Measurements from ENCODE around the gene XPNPEP1. TPM values are rescaled to one million over a fixed set of nuclear protein-coding genes. Genes with fewer than 3 reads are reported as not detected.

XPNPEP1 gene
- total RNA-seq, 2 donors from 2014 or later = 53.0 to 75.2 TPM

GRCh38 chr10:109851616-109852474, 71.5 kb downstream of the XPNPEP1 start:
- peaks cover 14% of the 10 kb centered on the region for H3K4me1 Mint-ChIP-seq (ENCODE audit: low read depth)
- DNase-seq = no peak
- H3K27ac Mint-ChIP-seq = peak overlapping the region; percentile 47
- peak overlapping the region in 1 of 2 donors; percentile 14 for H3K4me3 Mint-ChIP-seq
- H3K36me3 Mint-ChIP-seq (ENCODE audit: insufficient read depth in 2 of 2) = no peaks in the 10 kb centered on the region
- H3K9me3 Mint-ChIP-seq = no peaks in the 10 kb centered on the region
- H3K27me3 Mint-ChIP-seq (ENCODE audit: low read depth) = peaks cover 15% of the 10 kb centered on the region
- ATAC-seq (replicated peaks in 1 of 2) = peak in 1 of 2 donors; percentile 16

DNA sequence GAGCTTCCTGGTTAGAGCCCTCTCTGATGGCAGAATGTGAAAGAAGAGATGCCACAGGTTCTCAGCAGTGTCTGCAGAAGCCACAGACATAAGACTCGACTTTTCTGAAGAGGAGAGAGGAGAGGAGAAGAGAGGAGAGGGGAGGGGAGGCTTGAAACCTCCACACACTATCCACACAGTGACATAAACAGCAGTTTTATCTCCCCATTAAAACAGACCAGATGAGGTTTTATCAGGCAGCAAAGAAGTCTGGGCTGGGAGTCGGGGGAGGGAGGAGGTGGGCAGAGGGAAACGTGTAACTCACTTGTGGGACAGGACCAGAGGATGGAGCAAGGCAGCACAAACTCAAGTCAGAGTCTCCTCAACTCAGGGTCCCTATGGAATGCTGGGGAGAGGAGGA, 76.5 kb downstream of the XPNPEP1 start:
- peaks cover 27% of the 10 kb centered on the region for H3K27me3 Mint-ChIP-seq (ENCODE audit: low read depth)
- H3K4me1 Mint-ChIP-seq (ENCODE audit: low read depth) = peaks cover 4% of the 10 kb centered on the region
- H3K9me3 Mint-ChIP-seq = no peaks in the 10 kb centered on the region
- no peak overlapping the region for H3K27ac Mint-ChIP-seq
- no peak for DNase-seq
- no peak overlapping the region for H3K4me3 Mint-ChIP-seq
- no peaks in the 10 kb centered on the region for H3K36me3 Mint-ChIP-seq (ENCODE audit: insufficient read depth in 2 of 2)
- ATAC-seq (replicated peaks in 1 of 2) = no peak

DNA sequence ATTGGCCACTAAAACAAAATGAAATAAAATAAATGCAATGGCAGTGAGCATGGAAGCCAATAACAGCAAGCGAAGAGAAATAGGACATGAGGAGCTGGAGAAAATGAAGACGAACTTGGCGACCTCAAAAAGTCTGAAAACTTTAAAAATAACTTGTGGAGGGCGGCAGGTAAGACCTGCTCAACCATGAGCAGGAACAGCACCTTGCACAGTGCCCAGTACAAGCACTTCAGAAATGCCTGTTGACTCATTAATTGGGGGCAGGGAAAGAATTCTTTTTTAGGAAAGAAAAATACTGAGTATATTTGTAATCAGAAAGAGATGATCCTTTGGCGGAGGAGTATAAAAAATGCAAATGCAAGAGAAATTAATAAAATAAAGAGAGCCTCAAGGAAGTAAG, 78.0 kb downstream of the XPNPEP1 start:
- Mint-ChIP-seq H3K36me3 (ENCODE audit: insufficient read depth in 2 of 2) (no peaks in the 10 kb centered on the region), H3K27me3 (ENCODE audit: low read depth) (peaks cover 23% of the 10 kb centered on the region), H3K9me3 (no peaks in the 10 kb centered on the region), H3K27ac (no peak overlapping the region), H3K4me3 (no peak overlapping the region), H3K4me1 (ENCODE audit: low read depth) (no peaks in the 10 kb centered on the region)
- ATAC-seq (replicated peaks in 1 of 2) (no peak), DNase-seq (no peak)

DNA sequence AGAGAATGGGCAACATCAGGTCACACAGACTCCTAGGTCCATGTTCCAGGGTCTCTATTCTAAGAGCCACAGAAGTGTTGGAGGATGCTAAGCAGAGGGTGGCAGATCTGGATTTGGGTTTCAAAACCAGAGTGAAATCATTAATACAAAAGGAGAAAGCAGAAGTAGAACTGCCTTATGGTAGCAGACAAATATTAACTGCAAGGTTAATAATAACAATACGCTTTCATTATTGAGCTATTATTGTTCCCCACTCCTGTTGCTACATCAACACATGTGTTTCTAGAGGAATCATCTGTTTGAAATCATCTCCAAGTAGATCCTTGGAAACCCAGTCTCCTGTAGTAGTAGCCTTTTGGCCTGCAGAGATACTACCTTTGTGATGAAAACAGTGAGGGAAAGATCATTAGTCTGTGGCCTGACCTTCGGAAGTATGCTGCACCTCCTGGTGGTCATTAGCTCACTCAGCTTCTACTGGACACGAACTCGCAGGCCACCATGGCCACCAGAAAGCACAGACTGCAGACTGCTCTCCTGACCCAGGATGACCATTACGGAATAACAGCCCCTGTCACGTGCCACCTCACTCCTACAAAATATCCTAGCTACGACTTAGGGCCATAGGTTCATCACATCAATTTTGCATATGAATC, 84.6 kb downstream of the XPNPEP1 start:
- peaks cover 5% of the 10 kb centered on the region for H3K4me1 Mint-ChIP-seq (ENCODE audit: low read depth)
- H3K9me3 Mint-ChIP-seq = peaks cover 0 to 2% of the 10 kb centered on the region in 2 donors
- H3K4me3 Mint-ChIP-seq = no peak overlapping the region
- ATAC-seq (replicated peaks in 1 of 2) (no peak), DNase-seq (no peak)
- peaks cover 25% of the 10 kb centered on the region for H3K27me3 Mint-ChIP-seq (ENCODE audit: low read depth)
- H3K36me3 Mint-ChIP-seq (ENCODE audit: insufficient read depth in 2 of 2) = no peaks in the 10 kb centered on the region
- no peak overlapping the region for H3K27ac Mint-ChIP-seq

DNA sequence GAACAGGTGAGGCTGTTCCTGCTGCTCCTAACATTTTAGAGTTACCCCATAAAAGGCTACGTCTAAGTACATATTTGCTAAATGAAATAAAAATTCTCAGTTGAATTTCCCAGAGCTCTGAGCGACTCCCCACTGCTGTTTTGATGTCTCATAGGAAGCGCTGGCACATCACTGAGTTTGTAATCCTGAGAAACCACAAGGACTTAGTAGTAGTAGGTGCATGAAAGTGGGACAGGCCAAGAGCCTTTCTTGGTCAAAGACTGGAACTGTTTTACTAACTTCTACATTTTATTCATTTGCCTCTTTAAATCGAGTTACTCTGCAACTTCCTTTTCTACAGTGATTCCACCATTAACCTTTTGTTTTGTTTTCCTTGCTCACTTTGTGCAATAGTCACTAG, 85.9 kb downstream of the XPNPEP1 start:
- Mint-ChIP-seq H3K4me1 (ENCODE audit: low read depth) (peaks cover 5% of the 10 kb centered on the region), H3K27ac (no peak overlapping the region), H3K4me3 (no peak overlapping the region), H3K27me3 (ENCODE audit: low read depth) (peaks cover 15% of the 10 kb centered on the region), H3K9me3 (peaks cover 0 to 2% of the 10 kb centered on the region in 2 donors), H3K36me3 (ENCODE audit: insufficient read depth in 2 of 2) (no peaks in the 10 kb centered on the region)
- ATAC-seq (replicated peaks in 1 of 2) = peak in 1 of 2 donors; percentile 80
- no peak for DNase-seq

- ATAC-seq (replicated peaks in 1 of 2) (no peak), DNase-seq (no peak)
- H3K36me3 Mint-ChIP-seq (ENCODE audit: insufficient read depth in 2 of 2) = no peaks in the 10 kb centered on the region
- peaks cover 3% of the 10 kb centered on the region in 2 donors for H3K9me3 Mint-ChIP-seq
- H3K4me1 Mint-ChIP-seq (ENCODE audit: low read depth) = peaks cover 5% of the 10 kb centered on the region
- peaks cover 9% of the 10 kb centered on the region for H3K27me3 Mint-ChIP-seq (ENCODE audit: low read depth)
- H3K27ac Mint-ChIP-seq = no peak overlapping the region
- no peak overlapping the region for H3K4me3 Mint-ChIP-seq
These were observed 88.1 kb downstream of the XPNPEP1 start for GRCh38 chr10:109835257-109835656.

DNA sequence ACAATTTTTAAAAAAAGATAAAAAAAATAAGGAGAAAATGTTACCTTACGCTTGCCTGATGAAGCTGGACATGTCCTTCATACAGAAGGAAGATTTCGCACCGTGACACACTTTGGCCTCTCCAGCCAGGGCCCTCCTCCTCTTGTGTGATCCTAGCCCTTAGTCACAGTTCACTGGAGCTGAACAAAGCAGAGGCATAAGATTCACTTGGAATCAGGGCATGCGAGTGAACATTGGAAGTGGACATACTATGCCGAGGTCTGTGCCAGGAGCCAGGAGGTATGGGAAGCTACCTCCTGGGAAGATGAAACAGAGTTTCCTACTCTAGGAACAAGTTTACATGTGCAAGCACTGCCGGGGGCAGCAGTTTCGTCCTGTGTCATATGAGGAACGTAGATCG, 91.5 kb downstream of the XPNPEP1 start:
- H3K36me3 Mint-ChIP-seq (ENCODE audit: insufficient read depth in 2 of 2) = peaks cover 0 to 2% of the 10 kb centered on the region in 2 donors
- H3K27ac Mint-ChIP-seq = no peak overlapping the region
- peaks cover 9% of the 10 kb centered on the region for H3K27me3 Mint-ChIP-seq (ENCODE audit: low read depth)
- no peak overlapping the region for H3K4me3 Mint-ChIP-seq
- ATAC-seq (replicated peaks in 1 of 2) (no peak), DNase-seq (no peak)
- no peaks in the 10 kb centered on the region for H3K4me1 Mint-ChIP-seq (ENCODE audit: low read depth)
- H3K9me3 Mint-ChIP-seq = peaks cover 3 to 5% of the 10 kb centered on the region in 2 donors

DNA sequence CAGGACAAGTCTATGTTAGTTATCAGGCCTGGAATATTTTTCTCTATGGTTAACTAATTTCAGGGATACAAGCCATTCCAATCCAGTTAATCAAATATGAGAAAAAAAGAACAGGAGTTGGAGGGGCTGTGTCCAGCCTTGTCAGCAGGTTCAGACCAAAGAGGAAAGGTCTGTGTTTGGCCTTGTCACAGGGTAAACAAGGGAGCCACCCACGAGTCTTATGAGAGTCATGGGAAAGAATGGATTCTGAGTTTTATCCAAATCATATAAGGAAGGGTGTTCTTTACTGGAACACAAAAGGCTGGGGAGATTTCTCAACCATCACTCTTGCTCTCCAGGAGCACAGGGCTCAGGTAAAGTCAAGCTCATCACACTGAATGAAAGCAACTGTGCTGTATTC, 99.1 kb downstream of the XPNPEP1 start:
- H3K4me1 Mint-ChIP-seq (ENCODE audit: low read depth) = no peaks in the 10 kb centered on the region
- DNase-seq = no peak
- H3K9me3 Mint-ChIP-seq = peaks cover 0 to 5% of the 10 kb centered on the region in 2 donors
- no peak overlapping the region for H3K27ac Mint-ChIP-seq
- H3K4me3 Mint-ChIP-seq = no peak overlapping the region
- H3K27me3 Mint-ChIP-seq (ENCODE audit: low read depth) = peaks cover 31% of the 10 kb centered on the region
- ATAC-seq (replicated peaks in 1 of 2) = no peak
- H3K36me3 Mint-ChIP-seq (ENCODE audit: insufficient read depth in 2 of 2) = peaks cover 0 to 6% of the 10 kb centered on the region in 2 donors

- peaks cover 0 to 4% of the 10 kb centered on the region in 2 donors for H3K36me3 Mint-ChIP-seq (ENCODE audit: insufficient read depth in 2 of 2)
- no peak overlapping the region for H3K4me3 Mint-ChIP-seq
- peaks cover 31% of the 10 kb centered on the region for H3K27me3 Mint-ChIP-seq (ENCODE audit: low read depth)
- H3K27ac Mint-ChIP-seq = no peak overlapping the region
- ATAC-seq (replicated peaks in 1 of 2) (no peak), DNase-seq (no peak)
- no peaks in the 10 kb centered on the region for H3K4me1 Mint-ChIP-seq (ENCODE audit: low read depth)
- H3K9me3 Mint-ChIP-seq = peaks cover 0 to 3% of the 10 kb centered on the region in 2 donors
These were observed 100.1 kb downstream of the XPNPEP1 start for GRCh38 chr10:109823196-109823595.

DNA sequence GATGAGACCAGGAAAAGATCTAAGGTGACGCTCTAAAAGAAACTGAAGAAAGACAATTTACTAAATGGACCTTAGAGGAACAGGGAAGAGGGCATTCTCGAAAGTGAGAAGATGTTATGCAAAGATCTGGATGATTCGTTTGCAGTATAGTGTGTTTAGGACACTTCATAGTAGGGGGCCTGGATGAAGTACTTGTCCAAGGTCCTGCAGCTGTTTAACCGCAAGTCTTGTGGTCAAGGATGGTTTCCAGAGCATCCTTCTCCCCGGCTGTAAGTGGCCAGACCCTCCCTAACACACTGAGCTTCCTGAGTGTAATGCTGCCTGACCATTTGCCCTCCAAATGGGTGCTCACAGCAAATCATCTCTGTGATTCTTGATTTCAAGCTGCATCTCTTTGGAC, 101.6 kb downstream of the XPNPEP1 start:
- H3K36me3 Mint-ChIP-seq (ENCODE audit: insufficient read depth in 2 of 2) = peaks cover 0 to 4% of the 10 kb centered on the region in 2 donors
- H3K9me3 Mint-ChIP-seq = peaks cover 0 to 3% of the 10 kb centered on the region in 2 donors
- ATAC-seq (replicated peaks in 1 of 2) = no peak
- H3K27me3 Mint-ChIP-seq (ENCODE audit: low read depth) = peaks cover 31% of the 10 kb centered on the region
- no peak overlapping the region for H3K27ac Mint-ChIP-seq
- H3K4me1 Mint-ChIP-seq (ENCODE audit: low read depth) = no peaks in the 10 kb centered on the region
- no peak for DNase-seq
- H3K4me3 Mint-ChIP-seq = no peak overlapping the region

GRCh38 chr10:109820620-109821405, 102.5 kb downstream of the XPNPEP1 start:
- no peak for ATAC-seq (replicated peaks in 1 of 2)
- DNase-seq = no peak
- Mint-ChIP-seq H3K4me1 (ENCODE audit: low read depth) (no peaks in the 10 kb centered on the region), H3K36me3 (ENCODE audit: insufficient read depth in 2 of 2) (peaks cover 0 to 4% of the 10 kb centered on the region in 2 donors), H3K9me3 (peaks cover 0 to 3% of the 10 kb centered on the region in 2 donors), H3K27ac (no peak overlapping the region), H3K4me3 (no peak overlapping the region), H3K27me3 (ENCODE audit: low read depth) (peaks cover 31% of the 10 kb centered on the region)

GRCh38 chr10:109819807-109820206, 103.5 kb downstream of the XPNPEP1 start:
- no peak for ATAC-seq (replicated peaks in 1 of 2)
- H3K36me3 Mint-ChIP-seq (ENCODE audit: insufficient read depth in 2 of 2) = no peaks in the 10 kb centered on the region

More at GRCh38 chr10:109819807-109820206, 103.5 kb downstream of the XPNPEP1 start:
- DNase-seq = no peak
- H3K4me1 Mint-ChIP-seq (ENCODE audit: low read depth) = no peaks in the 10 kb centered on the region
- no peak overlapping the region for H3K27ac Mint-ChIP-seq
- H3K27me3 Mint-ChIP-seq (ENCODE audit: low read depth) = peaks cover 22% of the 10 kb centered on the region
- H3K9me3 Mint-ChIP-seq = no peaks in the 10 kb centered on the region
- no peak overlapping the region for H3K4me3 Mint-ChIP-seq
